Parathyroid adenoma (tissue), 2 donors: ENCODE measurements around the gene ZNF496.
"Not testable (repeated sequence)": the region's sequence is repeated elsewhere in the genome, so short reads cannot be mapped to it uniquely, and the experiment has no call there.

Experiments
- H2AFZ ChIP-seq: fragments of 300-600 bp; sonication (generic); one replicate; pipeline ENCODE4 v1.7.0; 2017; ENCODE audit warnings: antibody characterized with exemption, mild to moderate bottlenecking
- H3K27ac ChIP-seq: fragments of 300-600 bp; sonication (generic); one replicate; pipeline ENCODE4 v1.7.0; 2017
- H3K27me3 ChIP-seq: fragments of 300-600 bp; sonication (generic); one replicate; pipeline ENCODE4 v1.7.0; 2017; ENCODE audit warnings: low read length; ENCODE audit not compliant: control insufficient read depth, insufficient read depth
- H3K36me3 ChIP-seq: fragments of 300-600 bp; sonication (generic); one replicate; pipeline ENCODE4 v1.7.0; 2017; ENCODE audit warnings: low read length; ENCODE audit not compliant: control insufficient read depth, insufficient read depth
- H3K4me1 ChIP-seq: fragments of 300-600 bp; sonication (generic); one replicate; pipeline ENCODE4 v1.7.0; 2017; ENCODE audit warnings: control low read depth
- H3K4me2 ChIP-seq: fragments of 300-600 bp; sonication (generic); one replicate; pipeline ENCODE4 v1.7.0; 2017; ENCODE audit warnings: low read length
- H3K4me3 ChIP-seq: fragments of 300-600 bp; sonication (generic); one replicate; pipeline ENCODE4 v1.7.0; 2017; ENCODE audit warnings: low read depth, low read length
- H3K79me2 ChIP-seq: fragments of 300-600 bp; sonication (generic); one replicate; pipeline ENCODE4 v1.7.0; 2017; ENCODE audit warnings: control low read depth
- H3K9ac ChIP-seq: fragments of 300-600 bp; sonication (generic); one replicate; pipeline ENCODE4 v1.7.0; 2017; ENCODE audit warnings: mild to moderate bottlenecking
- H3K9me3 ChIP-seq: fragments of 300-600 bp; sonication (generic); one replicate; pipeline ENCODE4 v1.7.0; 2017; ENCODE audit warnings: low read length; ENCODE audit not compliant: control insufficient read depth
- CTCF ChIP-seq: fragments of 300-600 bp; sonication (generic); IDR thresholded peaks from one replicate; pipeline ENCODE4 v1.7.0; 2017; ENCODE audit warnings: antibody characterized with exemption, mild to moderate bottlenecking
- donor health status: primary hyperparathyroidism.

ZNF496 gene

GRCh38 chr1:247331525-247332214 is at the start of gene ZNF496:
TSS of gene ZNF496 (minus strand) at chr1:247331867. CDS start at chr1:247329578, 2,289 bp downstream.
- Histone ChIP-seq H3K79me2 (no peaks in the 10 kb centered on the region), H3K27me3 (no peaks in the 10 kb centered on the region), H3K27ac (peak within 1 kb of the TSS; percentile 80), H3K4me1 (no peaks in the 10 kb centered on the region), H3K9me3 (no peaks in the 10 kb centered on the region), H2AFZ (peak within 1 kb of the TSS; percentile 88), H3K4me2 (peak within 1 kb of the TSS; percentile 78), H3K36me3 (no peaks in the 10 kb centered on the region), H3K4me3 (peak within 1 kb of the TSS; percentile 82), H3K9ac (peak within 1 kb of the TSS; percentile 67)
- no peak for TF ChIP-seq CTCF

DNA sequence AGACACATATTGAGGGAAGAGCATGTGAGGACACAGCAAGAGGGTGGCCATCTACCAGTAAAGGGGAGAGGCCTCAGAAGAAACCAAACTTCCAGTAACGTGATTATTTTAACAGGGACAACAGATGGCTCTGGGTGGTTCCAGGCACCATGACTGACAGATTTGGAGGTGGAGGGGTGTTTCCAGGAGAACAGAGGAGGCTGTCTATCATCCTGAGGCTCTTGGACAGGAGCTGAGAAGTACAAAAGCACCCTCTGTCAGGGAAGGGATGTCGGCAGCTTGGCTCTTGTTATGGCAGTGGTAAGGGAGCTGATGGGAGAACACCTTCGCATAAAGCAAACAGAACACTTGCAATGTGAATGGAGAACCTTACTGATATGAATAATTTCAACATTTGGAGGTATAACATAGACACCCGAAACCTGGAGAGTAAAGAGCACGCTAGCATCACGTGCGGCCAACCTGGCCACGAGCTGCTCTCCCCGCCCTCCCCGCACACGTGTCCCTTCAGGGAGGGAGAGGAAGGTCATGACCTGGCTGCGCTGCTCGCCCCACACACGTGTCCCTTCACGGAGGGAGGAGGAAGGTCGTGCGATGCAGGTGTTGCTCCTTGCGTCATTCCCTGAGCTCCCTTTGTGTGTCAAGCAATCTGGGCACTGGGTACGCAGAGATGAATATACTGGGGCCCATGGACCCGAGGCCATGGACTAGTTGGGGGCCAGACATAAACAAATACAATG is 46.8 kb upstream of the ZNF496 start:
- Histone ChIP-seq H3K9me3 (no peaks in the 10 kb centered on the region), H3K9ac (no peak overlapping the region), H3K27me3 (no peaks in the 10 kb centered on the region), H3K4me2 (no peak overlapping the region), H3K79me2 (no peaks in the 10 kb centered on the region), H3K27ac (no peak overlapping the region), H3K36me3 (no peaks in the 10 kb centered on the region), H2AFZ (no peak overlapping the region), H3K4me3 (no peak overlapping the region), H3K4me1 (no peaks in the 10 kb centered on the region)
- TF ChIP-seq CTCF, result no peak

GRCh38 chr1:247377656-247378055 is 46.0 kb upstream of the ZNF496 start:
- not testable (repeated sequence) for H3K9ac ChIP-seq, H3K9me3 ChIP-seq, H3K36me3 ChIP-seq, H2AFZ ChIP-seq, H3K4me2 ChIP-seq, H3K27ac ChIP-seq, H3K79me2 ChIP-seq, H3K27me3 ChIP-seq, H3K4me3 ChIP-seq, H3K4me1 ChIP-seq

DNA sequence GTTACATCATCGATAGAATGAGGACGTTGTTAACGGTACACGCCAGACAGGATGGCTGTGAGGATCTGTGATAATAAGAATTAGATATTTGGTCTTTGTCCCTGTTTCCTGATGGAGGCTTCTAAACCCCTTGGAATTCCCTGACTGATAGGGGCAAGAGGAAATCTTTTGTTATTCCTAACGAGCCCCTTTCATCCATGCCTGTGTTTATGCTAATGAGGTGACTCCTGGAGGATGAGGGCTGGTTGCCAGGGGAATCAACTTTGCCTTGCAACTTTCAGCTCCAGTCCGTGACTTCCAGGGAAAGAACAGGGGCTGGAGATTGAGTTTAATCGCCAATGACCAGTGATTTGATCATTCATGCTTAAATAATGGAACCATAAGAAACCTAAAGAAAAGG is 45.0 kb upstream of the ZNF496 start:
- H3K4me3 ChIP-seq, result no peak overlapping the region
- no peak overlapping the region for H3K4me2 ChIP-seq
- no peaks in the 10 kb centered on the region for H3K4me1 ChIP-seq
- no peaks in the 10 kb centered on the region for H3K9me3 ChIP-seq
- no peak overlapping the region for H2AFZ ChIP-seq
- no peak for TF ChIP-seq CTCF
- no peaks in the 10 kb centered on the region for H3K36me3 ChIP-seq
- H3K9ac ChIP-seq, result no peak overlapping the region
- H3K27me3 ChIP-seq, result no peaks in the 10 kb centered on the region
- H3K79me2 ChIP-seq, result no peaks in the 10 kb centered on the region
- H3K27ac ChIP-seq, result no peak overlapping the region

DNA sequence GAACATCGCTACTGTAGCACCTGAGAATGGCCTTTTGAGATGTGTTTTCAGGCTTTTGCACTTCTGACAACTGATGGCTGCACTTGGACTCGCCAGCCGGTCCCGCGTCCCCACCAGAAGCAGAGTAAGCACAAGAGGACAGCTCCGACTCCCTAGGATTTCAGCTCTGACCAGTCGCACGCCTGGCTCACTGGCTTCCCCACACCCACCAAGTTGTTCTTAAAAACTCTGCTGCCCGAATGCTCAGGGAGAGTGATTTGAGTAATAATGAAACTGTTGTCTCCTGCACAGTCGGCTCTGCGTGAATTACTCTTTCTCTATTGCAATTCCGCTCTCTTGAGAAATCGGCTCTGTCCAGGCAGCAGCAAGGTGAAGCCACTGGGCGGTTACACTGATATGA is 44.1 kb upstream of the ZNF496 start:
- H3K79me2 ChIP-seq, result no peaks in the 10 kb centered on the region
- H3K27me3 ChIP-seq, result no peaks in the 10 kb centered on the region
- no peak overlapping the region for H3K27ac ChIP-seq
- H3K9ac ChIP-seq, result no peak overlapping the region
- no peak overlapping the region for H3K4me3 ChIP-seq
- H3K4me1 ChIP-seq, result no peaks in the 10 kb centered on the region
- H3K4me2 ChIP-seq, result no peak overlapping the region
- no peak for TF ChIP-seq CTCF
- no peak overlapping the region for H2AFZ ChIP-seq
- no peaks in the 10 kb centered on the region for H3K9me3 ChIP-seq
- H3K36me3 ChIP-seq, result no peaks in the 10 kb centered on the region

DNA sequence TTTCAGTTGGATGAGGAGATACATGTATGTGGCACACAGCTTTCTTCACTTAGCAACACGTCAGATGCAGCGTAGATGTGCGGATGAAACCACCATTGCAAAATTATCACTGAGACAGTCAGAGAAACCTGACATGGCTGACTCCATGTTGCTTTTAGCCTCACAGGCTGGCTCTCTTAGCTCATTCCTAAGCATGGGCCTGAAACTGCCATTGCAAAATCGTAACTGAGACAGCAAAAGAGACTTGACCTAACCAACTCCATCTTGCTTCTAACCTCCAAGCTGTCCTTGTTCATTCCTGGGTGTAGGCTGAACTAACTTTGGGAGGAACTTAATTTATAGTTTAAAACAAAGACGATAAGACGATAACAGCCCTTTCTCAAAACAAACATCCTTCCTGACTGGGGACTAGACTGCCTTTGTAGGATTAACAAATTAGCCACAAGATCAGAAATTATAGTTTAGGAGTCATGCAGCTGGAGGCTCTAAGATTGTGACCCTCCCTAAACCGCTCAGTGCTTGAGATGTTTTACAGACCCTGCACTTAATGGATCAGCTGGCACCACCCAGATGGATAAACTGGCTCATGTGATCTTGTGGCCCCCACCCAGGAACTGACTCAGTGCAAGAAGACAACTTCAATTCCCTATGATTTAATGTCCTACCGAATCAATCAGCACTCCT is 43.1 kb upstream of the ZNF496 start:
- not testable (repeated sequence) for H3K4me2 ChIP-seq, H3K27me3 ChIP-seq, H3K9ac ChIP-seq, H3K4me1 ChIP-seq, H3K4me3 ChIP-seq, H3K27ac ChIP-seq, H2AFZ ChIP-seq, H3K36me3 ChIP-seq, H3K9me3 ChIP-seq, H3K79me2 ChIP-seq
